ENCODE measurements around the gene TRMT61A.
A peak's percentile ranks its signal among the peaks of the same experiment; 100 is the strongest.

Gene TRMT61A

GRCh38 chr14:103561381-103562178 is 32.6 kb downstream of the TRMT61A start:
- peak overlapping the region; percentile 82 for H3K4me3 ChIP-seq (ENCODE audit: low read depth, low read length)

GRCh38 chr14:103562179-103562428 is 33.1 kb downstream of the TRMT61A start:
- peak overlapping the region; percentile 82 for H3K4me3 ChIP-seq (ENCODE audit: low read depth, low read length)

GRCh38 chr14:103562429-103563225 is 33.6 kb downstream of the TRMT61A start, which contains the start of the genes BAG5 and COA8:
Gene BAG5 (minus strand): TSS chr14:103562657. CDS start chr14:103561164, 1,493 bp downstream.
Gene COA8 (plus strand): TSS chr14:103562960. CDS start chr14:103563002, 42 bp downstream.
- H3K4me3 ChIP-seq (ENCODE audit: low read depth, low read length): peak within 1 kb of the TSS; percentile 82

- peak overlapping the region; percentile 82 for H3K4me3 ChIP-seq (ENCODE audit: low read depth, low read length)
These were observed 34.2 kb downstream of the TRMT61A start for GRCh38 chr14:103563226-103563620.

GRCh38 chr14:103563844-103564505 is 35.0 kb downstream of the TRMT61A start:
- H3K4me3 ChIP-seq (ENCODE audit: low read depth, low read length): peak overlapping the region; percentile 82

- no peak overlapping the region for H3K4me3 ChIP-seq (ENCODE audit: low read depth, low read length)
These were observed 40.0 kb downstream of the TRMT61A start for GRCh38 chr14:103568952-103569351.

GRCh38 chr14:103569408-103569807 is 40.4 kb downstream of the TRMT61A start:
- no peak overlapping the region for H3K4me3 ChIP-seq (ENCODE audit: low read depth, low read length)

- H3K4me3 ChIP-seq (ENCODE audit: low read depth, low read length): no peak overlapping the region
These were observed 45.1 kb downstream of the TRMT61A start for GRCh38 chr14:103574104-103574503.

GRCh38 chr14:103574707-103575285 is 45.8 kb downstream of the TRMT61A start:
- no peak overlapping the region for H3K4me3 ChIP-seq (ENCODE audit: low read depth, low read length)

- H3K4me3 ChIP-seq (ENCODE audit: low read depth, low read length): no peak overlapping the region
These were observed 47.5 kb downstream of the TRMT61A start for GRCh38 chr14:103576371-103577024.

- no peak overlapping the region for H3K4me3 ChIP-seq (ENCODE audit: low read depth, low read length)
These were observed 49.5 kb downstream of the TRMT61A start for GRCh38 chr14:103578401-103579075.

- H3K4me3 ChIP-seq (ENCODE audit: low read depth, low read length): no peak overlapping the region
These were observed 52.2 kb downstream of the TRMT61A start for GRCh38 chr14:103581206-103581605.

- H3K4me3 ChIP-seq (ENCODE audit: low read depth, low read length): no peak overlapping the region
These were observed 53.1 kb downstream of the TRMT61A start for GRCh38 chr14:103581954-103582703.

GRCh38 chr14:103584326-103584915 is 55.4 kb downstream of the TRMT61A start:
- no peak overlapping the region for H3K4me3 ChIP-seq (ENCODE audit: low read depth, low read length)

All from iPS-11a (cell line).